HG03025 (cell line): ENCODE measurements around the gene RILPL2.
A peak's percentile ranks its signal among the peaks of the same experiment; 100 is the strongest.
"Not testable (repeated sequence)": the region's sequence is repeated elsewhere in the genome, so short reads cannot be mapped to it uniquely, and the experiment has no call there.

Experiments
- ATAC-seq: cut with Tn5 transposase; IDR thresholded peaks from one replicate; pipeline ENCODE4 v1.9.1; 2021; ENCODE audit warnings: mild to moderate bottlenecking, moderate library complexity; ENCODE audit not compliant: unreplicated experiment, low FRiP score

The RILPL2 gene

GRCh38 chr12:123450636-123451035, 14.2 kb upstream of the RILPL2 start:
- ATAC-seq: no peak

- no peak for ATAC-seq
Observed at GRCh38 chr12:123449856-123450255, 13.4 kb upstream of the RILPL2 start.

GRCh38 chr12:123449249-123449733, 12.8 kb upstream of the RILPL2 start:
- ATAC-seq: no peak

- ATAC-seq: no peak
Observed at GRCh38 chr12:123446333-123446713, 9.8 kb upstream of the RILPL2 start.

GRCh38 chr12:123445388-123446332, 9.2 kb upstream of the RILPL2 start:
- ATAC-seq: no peak

- no peak for ATAC-seq
Observed at GRCh38 chr12:123444092-123445026, 7.9 kb upstream of the RILPL2 start.

GRCh38 chr12:123442774-123443173, 6.3 kb upstream of the RILPL2 start:
- no peak for ATAC-seq

GRCh38 chr12:123441523-123442164, 5.2 kb upstream of the RILPL2 start:
- ATAC-seq: peak; percentile 58

- ATAC-seq: no peak
Observed at GRCh38 chr12:123435636-123436016, 858 bp downstream of the RILPL2 start.

- no peak for ATAC-seq
Observed at GRCh38 chr12:123433615-123434014, 2.9 kb downstream of the RILPL2 start.

GRCh38 chr12:123431951-123432817, 4.3 kb downstream of the RILPL2 start:
- not testable (repeated sequence) for ATAC-seq

GRCh38 chr12:123429101-123429500, 7.4 kb downstream of the RILPL2 start:
- ATAC-seq: not testable (repeated sequence)

- ATAC-seq: no peak
Observed at GRCh38 chr12:123428591-123428990, 7.9 kb downstream of the RILPL2 start.

GRCh38 chr12:123427036-123427769, 9.3 kb downstream of the RILPL2 start:
- ATAC-seq: peak; percentile 87

- no peak for ATAC-seq
Observed at GRCh38 chr12:123421314-123421713, 15.2 kb downstream of the RILPL2 start.

GRCh38 chr12:123410041-123410412, 26.5 kb downstream of the RILPL2 start:
- ATAC-seq: no peak

GRCh38 chr12:123409284-123410040, 27.0 kb downstream of the RILPL2 start:
- not testable (repeated sequence) for ATAC-seq

GRCh38 chr12:123408619-123409018, 27.9 kb downstream of the RILPL2 start:
- not testable (repeated sequence) for ATAC-seq
